Measurements from ENCODE around the gene G6PC2. TPM values are rescaled to one million over a fixed set of nuclear protein-coding genes. Genes with fewer than 3 reads are reported as not detected.

The G6PC2 gene
- total and polyA plus RNA-seq, 2 experiments from 2014 or later = not detected

GRCh38 chr2:168889635-168890005 lies 11.5 kb upstream of the G6PC2 start:
- TF ChIP-seq, protein P1, sequence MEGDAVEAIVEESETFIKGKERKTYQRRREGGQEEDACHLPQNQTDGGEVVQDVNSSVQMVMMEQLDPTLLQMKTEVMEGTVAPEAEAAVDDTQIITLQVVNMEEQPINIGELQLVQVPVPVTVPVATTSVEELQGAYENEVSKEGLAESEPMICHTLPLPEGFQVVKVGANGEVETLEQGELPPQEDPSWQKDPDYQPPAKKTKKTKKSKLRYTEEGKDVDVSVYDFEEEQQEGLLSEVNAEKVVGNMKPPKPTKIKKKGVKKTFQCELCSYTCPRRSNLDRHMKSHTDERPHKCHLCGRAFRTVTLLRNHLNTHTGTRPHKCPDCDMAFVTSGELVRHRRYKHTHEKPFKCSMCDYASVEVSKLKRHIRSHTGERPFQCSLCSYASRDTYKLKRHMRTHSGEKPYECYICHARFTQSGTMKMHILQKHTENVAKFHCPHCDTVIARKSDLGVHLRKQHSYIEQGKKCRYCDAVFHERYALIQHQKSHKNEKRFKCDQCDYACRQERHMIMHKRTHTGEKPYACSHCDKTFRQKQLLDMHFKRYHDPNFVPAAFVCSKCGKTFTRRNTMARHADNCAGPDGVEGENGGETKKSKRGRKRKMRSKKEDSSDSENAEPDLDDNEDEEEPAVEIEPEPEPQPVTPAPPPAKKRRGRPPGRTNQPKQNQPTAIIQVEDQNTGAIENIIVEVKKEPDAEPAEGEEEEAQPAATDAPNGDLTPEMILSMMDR (IDR thresholded peaks at IDR 0.05; ENCODE audit: low read depth, low read length) = no peak
- no peaks in the 10 kb centered on the region for H3K36me3 ChIP-seq
- DNase-seq (ENCODE audit: low read depth in 1 of 2, low spot score in 1 of 2) = no peak
- peak overlapping the region; percentile 47 for H3K4me3 ChIP-seq
- no peak overlapping the region for H3K27ac ChIP-seq
- no peaks in the 10 kb centered on the region for H3K9me3 ChIP-seq (ENCODE audit: low read depth)
- H3K4me1 ChIP-seq (ENCODE audit: low read depth) = no peaks in the 10 kb centered on the region
- no peaks in the 10 kb centered on the region for H3K27me3 ChIP-seq

DNA sequence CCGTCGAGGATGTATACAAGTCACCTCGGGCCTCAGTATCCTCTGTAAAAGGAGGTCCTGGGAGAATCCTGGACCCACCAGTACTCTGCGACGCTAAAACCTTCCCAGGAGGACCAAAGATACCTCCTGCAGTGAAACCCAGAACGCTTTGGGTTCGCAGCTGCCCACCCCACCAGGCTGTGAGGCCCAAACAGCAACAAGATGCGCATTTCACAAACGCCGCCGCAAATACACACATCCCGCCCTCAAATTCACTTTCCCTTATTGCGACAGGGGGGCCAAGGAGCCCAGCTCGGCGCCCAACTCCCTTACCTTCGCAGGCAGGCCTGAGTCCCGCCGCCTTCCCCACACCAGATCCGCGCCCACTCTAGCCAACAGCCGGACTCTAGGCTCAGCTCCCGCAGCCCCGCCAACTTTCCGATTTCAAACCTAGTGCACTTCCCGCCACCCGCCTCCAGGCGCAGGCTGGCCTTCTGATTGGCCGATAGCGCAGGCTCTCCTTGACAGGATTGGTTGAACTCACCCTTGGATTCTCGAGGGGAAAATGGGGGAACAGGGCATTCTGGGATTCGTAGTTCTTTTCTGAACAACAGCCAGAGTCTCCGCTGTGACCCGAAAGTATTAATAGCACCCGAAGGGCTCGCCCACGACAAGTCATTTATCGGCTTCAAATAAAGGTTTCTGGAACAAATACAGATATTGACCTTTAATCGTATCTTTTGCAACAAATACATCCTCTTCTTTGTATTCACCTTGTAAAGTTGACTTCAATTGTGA lies 10.9 kb upstream of the G6PC2 start, which contains the start of gene SPC25:
Gene SPC25, minus strand, starts transcription at position 425 of the 777 bp plus-strand sequence. CDS start 911 bp downstream, outside the sequence.
- H3K4me1 ChIP-seq (ENCODE audit: low read depth) = no peaks in the 10 kb centered on the region
- peak within 1 kb of the TSS; percentile 47 for H3K4me3 ChIP-seq
- H3K27ac ChIP-seq = no peak within 1 kb of the TSS
- no peaks in the 10 kb centered on the region for H3K36me3 ChIP-seq
- H3K27me3 ChIP-seq = no peaks in the 10 kb centered on the region
- no peaks in the 10 kb centered on the region for H3K9me3 ChIP-seq (ENCODE audit: low read depth)
- peak; percentile 91 to 94 for DNase-seq (ENCODE audit: low read depth in 1 of 2, low spot score in 1 of 2)
- TF ChIP-seq, protein P1 (IDR thresholded peaks at IDR 0.05; ENCODE audit: low read depth, low read length) = no peak

DNA sequence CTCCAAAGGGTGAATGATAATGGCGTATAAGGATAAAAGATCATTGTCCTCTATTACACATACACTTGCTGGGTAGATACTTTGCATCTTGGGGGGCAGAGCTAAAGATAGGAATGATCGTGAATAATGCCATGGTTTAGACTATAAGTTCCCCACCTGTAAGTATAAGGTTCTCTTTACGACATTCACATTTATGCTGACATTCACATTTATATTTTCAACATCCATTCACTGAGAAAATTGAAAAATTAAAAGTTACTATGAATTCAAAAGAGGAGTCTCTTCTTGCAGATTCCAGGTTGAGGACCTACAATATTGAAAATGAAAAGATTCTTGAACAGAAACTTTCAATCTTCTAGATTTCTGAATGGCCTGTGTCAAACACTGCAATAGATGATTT lies 8.8 kb upstream of the G6PC2 start:
- H3K4me1 ChIP-seq (ENCODE audit: low read depth) = no peaks in the 10 kb centered on the region
- H3K36me3 ChIP-seq = no peaks in the 10 kb centered on the region
- no peak overlapping the region for H3K4me3 ChIP-seq
- no peaks in the 10 kb centered on the region for H3K27me3 ChIP-seq
- no peak overlapping the region for H3K27ac ChIP-seq
- TF ChIP-seq, protein P1 (IDR thresholded peaks at IDR 0.05; ENCODE audit: low read depth, low read length) = no peak
- no peaks in the 10 kb centered on the region for H3K9me3 ChIP-seq (ENCODE audit: low read depth)
- no peak for DNase-seq (ENCODE audit: low read depth in 1 of 2, low spot score in 1 of 2)

- Histone ChIP-seq H3K4me1 (ENCODE audit: low read depth) (no peaks in the 10 kb centered on the region), H3K4me3 (no peak overlapping the region), H3K9me3 (ENCODE audit: low read depth) (no peaks in the 10 kb centered on the region), H3K27me3 (no peaks in the 10 kb centered on the region), H3K27ac (no peak overlapping the region), H3K36me3 (no peaks in the 10 kb centered on the region)
- TF ChIP-seq, protein P1 (IDR thresholded peaks at IDR 0.05; ENCODE audit: low read depth, low read length) = no peak
- DNase-seq (ENCODE audit: low read depth in 1 of 2, low spot score in 1 of 2) = no peak
Measured at GRCh38 chr2:168894101-168894500, 7.0 kb upstream of the G6PC2 start.

GRCh38 chr2:168894720-168895119 lies 6.4 kb upstream of the G6PC2 start:
- Histone ChIP-seq H3K27me3 (no peaks in the 10 kb centered on the region), H3K27ac (no peak overlapping the region), H3K9me3 (ENCODE audit: low read depth) (no peaks in the 10 kb centered on the region), H3K4me3 (no peak overlapping the region), H3K4me1 (ENCODE audit: low read depth) (no peaks in the 10 kb centered on the region), H3K36me3 (no peaks in the 10 kb centered on the region)
- TF ChIP-seq, protein P1 (IDR thresholded peaks at IDR 0.05; ENCODE audit: low read depth, low read length) = no peak
- DNase-seq (ENCODE audit: low read depth in 1 of 2, low spot score in 1 of 2) = no peak

All from cardiac muscle cell (in vitro differentiated cells and primary cell).